ENCODE results near the gene DES.
"Not testable (repeated sequence)": the region's sequence is repeated elsewhere in the genome, so short reads cannot be mapped to it uniquely, and the experiment has no call there.

Gene DES

GRCh38 chr2:219406861-219407230, 11.3 kb upstream of the DES start:
- H3K36me3 ChIP-seq (replicated peaks; ENCODE audit: low read depth, low read length) = no peaks in the 10 kb centered on the region
- no peaks in the 10 kb centered on the region for H3K27me3 ChIP-seq (ENCODE audit: low read depth, low read length)
- H3K27ac ChIP-seq (ENCODE audit: low read length) = no peak overlapping the region
- H3K4me2 ChIP-seq (ENCODE audit: low read length) = no peak overlapping the region
- H3K9me3 ChIP-seq (ENCODE audit: insufficient read depth, low read length) = no peaks in the 10 kb centered on the region
- peaks cover 4% of the 10 kb centered on the region; the same call in 1 of the 2 replicates for H3K4me1 ChIP-seq (ENCODE audit: low read length)
- no peak overlapping the region for H2AFZ ChIP-seq (ENCODE audit: low read depth, low read length)
- no peak overlapping the region for H3K4me3 ChIP-seq (ENCODE audit: low read length)
- H3K9ac ChIP-seq (ENCODE audit: low read length) = no peak overlapping the region
- no peak for TF ChIP-seq EZH2phosphoT487 (IDR thresholded peaks at IDR 0.05; ENCODE audit: low read depth)
- TF ChIP-seq CTCF (IDR thresholded peaks at IDR 0.05; ENCODE audit: low read depth, low read length) = no peak
- H3K79me2 ChIP-seq (ENCODE audit: low read length) = no peaks in the 10 kb centered on the region
- no peaks in the 10 kb centered on the region for H4K20me1 ChIP-seq (ENCODE audit: insufficient read depth, low read length)

GRCh38 chr2:219407343-219407742, 10.8 kb upstream of the DES start:
- not testable (repeated sequence) for H3K9me3 ChIP-seq (ENCODE audit: insufficient read depth, low read length); H3K4me1 ChIP-seq (ENCODE audit: low read length); H3K9ac ChIP-seq (ENCODE audit: low read length); H3K4me3 ChIP-seq (ENCODE audit: low read length); H4K20me1 ChIP-seq (ENCODE audit: insufficient read depth, low read length); H3K27ac ChIP-seq (ENCODE audit: low read length); H2AFZ ChIP-seq (ENCODE audit: low read depth, low read length); H3K4me2 ChIP-seq (ENCODE audit: low read length); H3K27me3 ChIP-seq (ENCODE audit: low read depth, low read length); H3K79me2 ChIP-seq (ENCODE audit: low read length); H3K36me3 ChIP-seq (replicated peaks; ENCODE audit: low read depth, low read length)

- H3K9me3 ChIP-seq (ENCODE audit: insufficient read depth, low read length) = no peaks in the 10 kb centered on the region
- no peak overlapping the region for H3K4me2 ChIP-seq (ENCODE audit: low read length)
- no peak overlapping the region for H3K4me3 ChIP-seq (ENCODE audit: low read length)
- no peaks in the 10 kb centered on the region for H4K20me1 ChIP-seq (ENCODE audit: insufficient read depth, low read length)
- H3K27ac ChIP-seq (ENCODE audit: low read length) = no peak overlapping the region
- peaks cover 2% of the 10 kb centered on the region; the same call in 1 of the 2 replicates for H3K4me1 ChIP-seq (ENCODE audit: low read length)
- TF ChIP-seq CTCF (IDR thresholded peaks at IDR 0.05; ENCODE audit: low read depth, low read length) = no peak
- no peak for TF ChIP-seq EZH2phosphoT487 (IDR thresholded peaks at IDR 0.05; ENCODE audit: low read depth)
- no peak overlapping the region for H3K9ac ChIP-seq (ENCODE audit: low read length)
- H3K79me2 ChIP-seq (ENCODE audit: low read length) = no peaks in the 10 kb centered on the region
- no peak overlapping the region for H2AFZ ChIP-seq (ENCODE audit: low read depth, low read length)
- no peaks in the 10 kb centered on the region for H3K27me3 ChIP-seq (ENCODE audit: low read depth, low read length)
- H3K36me3 ChIP-seq (replicated peaks; ENCODE audit: low read depth, low read length) = no peaks in the 10 kb centered on the region
Measured at GRCh38 chr2:219408204-219408603, 10.0 kb upstream of the DES start.

GRCh38 chr2:219408631-219409030, 9.5 kb upstream of the DES start:
- Histone ChIP-seq H3K79me2 (ENCODE audit: low read length) (no peaks in the 10 kb centered on the region), H2AFZ (ENCODE audit: low read depth, low read length) (no peak overlapping the region), H3K36me3 (replicated peaks; ENCODE audit: low read depth, low read length) (no peaks in the 10 kb centered on the region), H3K4me1 (ENCODE audit: low read length) (no peaks in the 10 kb centered on the region), H3K9ac (ENCODE audit: low read length) (no peak overlapping the region), H3K27ac (ENCODE audit: low read length) (no peak overlapping the region), H3K9me3 (ENCODE audit: insufficient read depth, low read length) (no peaks in the 10 kb centered on the region), H3K27me3 (ENCODE audit: low read depth, low read length) (no peaks in the 10 kb centered on the region), H4K20me1 (ENCODE audit: insufficient read depth, low read length) (no peaks in the 10 kb centered on the region), H3K4me2 (ENCODE audit: low read length) (no peak overlapping the region), H3K4me3 (ENCODE audit: low read length) (no peak overlapping the region)
- no peak for TF ChIP-seq EZH2phosphoT487 (IDR thresholded peaks at IDR 0.05; ENCODE audit: low read depth)
- no peak for TF ChIP-seq CTCF (IDR thresholded peaks at IDR 0.05; ENCODE audit: low read depth, low read length)

- Histone ChIP-seq H3K4me3 (ENCODE audit: low read length) (no peak overlapping the region), H3K27me3 (ENCODE audit: low read depth, low read length) (no peaks in the 10 kb centered on the region), H2AFZ (ENCODE audit: low read depth, low read length) (no peak overlapping the region), H3K4me2 (ENCODE audit: low read length) (no peak overlapping the region), H3K79me2 (ENCODE audit: low read length) (no peaks in the 10 kb centered on the region), H3K9ac (ENCODE audit: low read length) (no peak overlapping the region), H4K20me1 (ENCODE audit: insufficient read depth, low read length) (no peaks in the 10 kb centered on the region), H3K36me3 (replicated peaks; ENCODE audit: low read depth, low read length) (no peaks in the 10 kb centered on the region), H3K4me1 (ENCODE audit: low read length) (no peaks in the 10 kb centered on the region), H3K9me3 (ENCODE audit: insufficient read depth, low read length) (no peaks in the 10 kb centered on the region), H3K27ac (ENCODE audit: low read length) (no peak overlapping the region)
- TF ChIP-seq CTCF (IDR thresholded peaks at IDR 0.05; ENCODE audit: low read depth, low read length) (no peak), EZH2phosphoT487 (IDR thresholded peaks at IDR 0.05; ENCODE audit: low read depth) (no peak)
Measured at GRCh38 chr2:219409619-219410018, 8.6 kb upstream of the DES start.
